Measurements from ENCODE around the gene SMARCD1. TPM values are rescaled to one million over a fixed set of nuclear protein-coding genes. Genes with fewer than 3 reads are reported as not detected.

SMARCD1 gene
- total and polyA plus RNA-seq, 2 experiments from 2014 or later = 27.9 to 33.4 TPM

DNA sequence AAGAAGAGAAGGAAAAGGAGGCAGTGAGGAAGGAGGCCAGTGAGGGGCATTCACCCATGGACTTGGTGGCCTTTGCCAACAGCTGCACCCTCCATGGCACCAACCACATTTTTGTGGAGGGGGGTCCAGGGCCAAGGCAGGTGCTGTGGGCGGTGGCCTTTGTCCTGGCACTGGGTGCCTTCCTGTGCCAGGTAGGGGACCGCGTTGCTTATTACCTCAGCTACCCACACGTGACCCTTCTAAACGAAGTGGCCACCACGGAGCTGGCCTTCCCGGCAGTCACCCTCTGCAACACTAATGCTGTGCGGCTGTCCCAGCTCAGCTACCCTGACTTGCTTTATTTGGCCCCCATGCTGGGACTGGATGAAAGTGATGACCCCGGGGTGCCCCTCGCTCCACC, 11.4 kb upstream of the SMARCD1 start:
- Histone ChIP-seq H3K79me2 (no peaks in the 10 kb centered on the region), H4K20me1 (ENCODE audit: insufficient read depth, poor library complexity, severe bottlenecking) (no peaks in the 10 kb centered on the region), H3K4me1 (ENCODE audit: insufficient read depth) (no peaks in the 10 kb centered on the region), H3K4me2 (no peak overlapping the region), H3K9me2 (replicated peaks; ENCODE audit: insufficient read depth) (no peaks in the 10 kb centered on the region), H3K36me3 (replicated peaks; ENCODE audit: insufficient read depth, low read depth) (no peaks in the 10 kb centered on the region), H3K27me3 (no peaks in the 10 kb centered on the region), H2AFZ (no peak overlapping the region), H3K27ac (no peak overlapping the region), H3K9me3 (ENCODE audit: low read depth) (no peaks in the 10 kb centered on the region), H3K4me3 (no peak overlapping the region)
- DNase-seq (ENCODE audit: low spot score) = no peak
- no peak for TF ChIP-seq CTCF (IDR thresholded peaks at IDR 0.05; ENCODE audit: poor library complexity)
- TF ChIP-seq EZH2 (IDR thresholded peaks at IDR 0.05; ENCODE audit: borderline replicate concordance) = no peak
- no peak for TF ChIP-seq EZH2phosphoT487 (IDR thresholded peaks at IDR 0.05; ENCODE audit: low read depth, severe bottlenecking, unreplicated experiment)
- 90% methylated on average over 10 of the region's 10 CpGs for WGBS (ENCODE audit: low lambda C conversion rate, missing lambda C conversion rate)

- no peaks in the 10 kb centered on the region for H3K27me3 ChIP-seq
- no peaks in the 10 kb centered on the region for H3K9me2 ChIP-seq (replicated peaks; ENCODE audit: insufficient read depth)
- DNase-seq (ENCODE audit: low spot score) = peak; percentile 91
- H3K4me2 ChIP-seq = peak overlapping the region; percentile 51
- no peaks in the 10 kb centered on the region for H4K20me1 ChIP-seq (ENCODE audit: insufficient read depth, poor library complexity, severe bottlenecking)
- 10% methylated on average over 9 of the region's 9 CpGs for WGBS (ENCODE audit: low lambda C conversion rate, missing lambda C conversion rate)
- H3K79me2 ChIP-seq = no peaks in the 10 kb centered on the region
- H3K4me1 ChIP-seq (ENCODE audit: insufficient read depth) = no peaks in the 10 kb centered on the region
- H3K9me3 ChIP-seq (ENCODE audit: low read depth) = no peaks in the 10 kb centered on the region
- no peak overlapping the region for H3K4me3 ChIP-seq
- peak overlapping the region; percentile 12 for H2AFZ ChIP-seq
- TF ChIP-seq EZH2phosphoT487 (IDR thresholded peaks at IDR 0.05; ENCODE audit: low read depth, severe bottlenecking, unreplicated experiment) (no peak), CTCF (IDR thresholded peaks at IDR 0.05; ENCODE audit: poor library complexity) (peak; percentile 93)
- peak overlapping the region; percentile 62 for H3K27ac ChIP-seq
- H3K36me3 ChIP-seq (replicated peaks; ENCODE audit: insufficient read depth, low read depth) = no peaks in the 10 kb centered on the region
These were observed 10.0 kb upstream of the SMARCD1 start for GRCh38 chr12:50074936-50075807.

DNA sequence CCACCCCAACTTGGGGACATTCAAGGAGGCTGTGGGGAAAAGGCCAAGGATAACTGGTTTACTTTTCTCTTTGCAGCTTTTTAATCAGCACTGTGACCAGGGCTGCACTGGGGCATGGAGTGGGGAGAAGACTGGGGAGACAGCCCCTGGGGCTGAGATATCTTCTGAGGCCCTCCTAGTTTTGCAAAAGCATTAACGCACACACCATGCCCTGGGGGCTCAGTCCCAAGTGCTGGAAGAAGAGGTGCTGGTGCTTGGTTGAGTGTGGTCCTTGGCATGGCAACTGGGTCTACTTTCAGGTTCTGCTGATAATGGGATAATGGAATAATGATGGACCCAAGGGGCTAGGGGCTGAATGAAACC, 9.4 kb upstream of the SMARCD1 start:
- Histone ChIP-seq H3K27me3 (no peaks in the 10 kb centered on the region), H3K9me2 (replicated peaks; ENCODE audit: insufficient read depth) (no peaks in the 10 kb centered on the region), H3K4me2 (peak overlapping the region; percentile 51), H3K79me2 (no peaks in the 10 kb centered on the region), H3K4me1 (ENCODE audit: insufficient read depth) (no peaks in the 10 kb centered on the region), H4K20me1 (ENCODE audit: insufficient read depth, poor library complexity, severe bottlenecking) (no peaks in the 10 kb centered on the region), H3K9me3 (ENCODE audit: low read depth) (no peaks in the 10 kb centered on the region), H3K4me3 (no peak overlapping the region), H3K36me3 (replicated peaks; ENCODE audit: insufficient read depth, low read depth) (no peaks in the 10 kb centered on the region), H3K27ac (peak overlapping the region; percentile 62), H2AFZ (no peak overlapping the region)
- DNase-seq (ENCODE audit: low spot score) = no peak
- 93% methylated on average over 1 of the region's 1 CpG for WGBS (ENCODE audit: low lambda C conversion rate, missing lambda C conversion rate)
- no peak for TF ChIP-seq CTCF (IDR thresholded peaks at IDR 0.05; ENCODE audit: poor library complexity)
- no peak for TF ChIP-seq EZH2phosphoT487 (IDR thresholded peaks at IDR 0.05; ENCODE audit: low read depth, severe bottlenecking, unreplicated experiment)
- TF ChIP-seq EZH2 (IDR thresholded peaks at IDR 0.05; ENCODE audit: borderline replicate concordance) = no peak
